Measurements from ENCODE around the gene NSG2.
"Not testable (repeated sequence)": the region's sequence is repeated elsewhere in the genome, so short reads cannot be mapped to it uniquely, and the experiment has no call there.

Gene NSG2

DNA sequence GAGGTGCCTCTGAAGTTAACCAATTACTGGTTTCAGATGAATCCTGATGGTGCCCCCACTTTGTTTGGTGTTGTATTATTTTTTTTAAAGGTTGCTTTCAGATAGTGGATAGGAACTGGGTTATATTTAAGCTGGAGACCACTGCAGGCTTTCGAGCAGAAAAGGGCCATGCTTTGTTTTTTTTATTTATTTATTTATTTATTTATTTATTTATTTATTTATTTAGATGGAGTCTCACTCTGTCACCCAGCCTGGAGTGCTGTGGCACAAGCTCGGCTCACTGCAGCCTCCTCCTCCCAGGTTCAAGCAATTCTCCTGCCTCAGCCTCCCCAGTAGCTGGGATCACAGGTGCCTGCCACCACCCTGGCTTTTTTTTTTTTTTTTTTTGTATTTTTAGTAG lies 57.1 kb downstream of the NSG2 start:
- DNase-seq (ENCODE audit: low spot score), result not testable (repeated sequence)

- no peak for DNase-seq (ENCODE audit: low spot score)
These were observed 61.6 kb downstream of the NSG2 start for GRCh38 chr5:174106997-174107655.

DNA sequence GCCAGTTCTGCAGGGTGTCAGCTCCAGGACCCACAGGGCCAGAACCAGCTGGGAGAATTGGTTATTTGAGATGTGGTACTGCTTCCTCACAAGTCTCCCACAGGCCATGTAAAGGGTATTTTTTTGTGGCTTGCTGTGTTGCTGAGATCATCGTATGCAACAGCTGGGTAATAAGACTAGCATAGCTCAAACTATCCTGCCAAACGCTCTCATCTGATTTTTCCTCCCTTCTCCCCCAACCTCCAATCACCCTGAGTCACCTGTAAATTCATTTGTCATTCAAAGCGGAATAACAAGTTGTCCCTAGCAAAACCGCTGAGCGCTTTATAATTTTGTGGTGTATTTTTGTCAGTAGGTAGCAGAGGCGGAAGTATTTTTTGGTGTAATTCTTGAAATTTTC lies 63.2 kb downstream of the NSG2 start:
- DNase-seq (ENCODE audit: low spot score), result no peak

- DNase-seq (ENCODE audit: low spot score), result no peak
These were observed 64.3 kb downstream of the NSG2 start for GRCh38 chr5:174109698-174110260.

DNA sequence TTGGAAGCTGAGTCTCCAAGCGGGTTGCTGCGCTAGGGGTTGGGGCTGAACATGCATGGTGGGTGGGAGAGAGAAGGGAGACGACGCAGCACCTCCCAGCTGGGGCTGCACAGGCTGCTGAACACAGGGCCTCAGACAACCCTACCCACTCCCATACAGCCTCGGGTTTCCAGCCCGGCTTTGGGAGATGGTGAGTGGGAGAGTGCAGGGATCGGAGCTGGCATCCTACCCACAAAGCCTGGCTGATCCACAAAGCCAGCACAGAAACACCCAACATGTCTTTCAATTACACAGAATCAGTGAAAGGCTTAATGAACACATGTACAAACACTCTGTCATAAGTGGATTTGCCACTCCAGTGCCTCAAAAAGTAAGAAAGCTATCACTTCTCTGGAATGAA lies 64.8 kb downstream of the NSG2 start:
- no peak for DNase-seq (ENCODE audit: low spot score)

DNA sequence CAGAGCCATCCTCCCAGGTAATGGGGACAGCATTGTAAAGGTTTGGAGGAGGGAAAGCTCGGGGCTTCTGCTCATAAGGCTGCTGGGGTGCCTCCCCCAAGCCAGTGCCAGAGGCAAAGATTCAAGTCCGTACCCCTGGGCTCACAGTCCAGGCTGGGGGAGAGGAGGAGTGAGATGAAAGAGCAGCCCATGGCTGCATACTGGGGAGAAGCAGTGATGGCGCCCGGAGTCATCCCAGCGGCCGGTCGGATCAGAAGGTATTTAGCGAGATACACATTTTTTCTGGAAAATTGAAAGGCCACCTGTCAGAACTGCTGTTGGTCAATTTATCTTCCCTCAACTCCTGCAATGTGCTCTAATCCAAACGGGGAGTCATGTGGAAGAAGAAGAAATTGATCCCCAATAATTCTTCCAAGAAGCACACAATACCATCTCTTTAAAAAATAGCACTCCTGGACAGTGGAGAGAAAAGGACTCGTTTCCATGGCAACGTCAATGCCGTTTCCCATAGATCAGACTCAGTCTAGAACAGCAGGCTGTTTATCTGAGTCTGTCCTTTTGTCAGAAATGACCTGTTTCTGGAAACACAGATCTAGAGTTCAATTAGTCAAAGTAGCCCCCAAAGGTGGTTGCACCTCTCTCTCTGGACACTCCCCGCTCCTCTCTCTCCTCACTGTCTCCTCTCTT lies 65.9 kb downstream of the NSG2 start:
- no peak for DNase-seq (ENCODE audit: low spot score)

GRCh38 chr5:174115226-174115625 lies 69.7 kb downstream of the NSG2 start:
- no peak for DNase-seq (ENCODE audit: low spot score)

- DNase-seq (ENCODE audit: low spot score), result no peak
These were observed 73.4 kb downstream of the NSG2 start for GRCh38 chr5:174118823-174119467.

DNA sequence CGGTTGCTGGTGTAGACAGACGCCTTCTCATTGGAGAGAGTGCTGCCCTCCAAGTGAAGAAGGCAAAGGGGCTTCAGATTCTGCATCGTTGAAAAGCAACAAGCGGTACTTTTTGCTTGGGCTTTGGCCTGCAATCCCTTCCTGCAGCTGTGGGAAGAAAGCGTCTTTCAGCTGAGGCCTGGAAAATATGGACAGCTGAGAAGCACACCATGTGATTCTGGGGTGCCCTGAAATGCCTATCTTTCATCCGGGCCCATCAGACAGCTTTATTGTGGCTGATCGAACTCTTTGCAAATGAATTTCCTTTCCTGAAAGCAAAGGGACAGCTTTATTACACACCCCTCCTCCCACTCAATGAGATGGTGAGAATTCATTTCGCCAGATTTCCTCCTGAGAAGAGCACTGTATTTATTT lies 74.0 kb downstream of the NSG2 start:
- no peak for DNase-seq (ENCODE audit: low spot score)

DNA sequence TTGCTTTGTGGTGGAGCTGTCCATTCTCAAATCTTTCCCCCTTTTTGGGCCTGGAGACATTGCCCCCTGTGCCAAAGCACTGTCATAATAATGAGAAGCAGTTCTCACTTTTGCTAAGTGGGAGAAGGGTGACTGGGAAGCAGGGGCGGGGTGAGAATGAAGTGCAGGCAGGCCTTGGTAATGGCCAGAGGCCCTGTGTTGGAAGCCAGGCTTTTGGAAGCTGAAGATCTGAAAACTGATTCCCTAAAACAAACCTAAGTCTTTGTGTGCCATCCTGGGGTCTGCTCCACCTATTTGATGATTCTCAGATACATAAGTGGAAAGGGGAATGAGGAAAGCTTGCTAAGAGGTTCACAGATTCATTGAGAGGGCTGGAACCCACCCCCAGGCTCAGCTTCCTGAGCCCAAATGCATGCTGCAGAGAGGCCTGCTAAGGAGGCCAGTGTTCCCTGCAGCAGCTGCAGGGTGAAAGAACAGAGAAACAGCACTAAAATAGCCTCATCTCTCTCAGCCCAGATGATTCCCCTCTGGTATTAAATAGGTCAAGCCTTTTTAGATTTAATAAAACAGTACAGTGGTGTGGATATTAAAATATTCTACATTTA lies 75.0 kb downstream of the NSG2 start:
- no peak for DNase-seq (ENCODE audit: low spot score)

DNA sequence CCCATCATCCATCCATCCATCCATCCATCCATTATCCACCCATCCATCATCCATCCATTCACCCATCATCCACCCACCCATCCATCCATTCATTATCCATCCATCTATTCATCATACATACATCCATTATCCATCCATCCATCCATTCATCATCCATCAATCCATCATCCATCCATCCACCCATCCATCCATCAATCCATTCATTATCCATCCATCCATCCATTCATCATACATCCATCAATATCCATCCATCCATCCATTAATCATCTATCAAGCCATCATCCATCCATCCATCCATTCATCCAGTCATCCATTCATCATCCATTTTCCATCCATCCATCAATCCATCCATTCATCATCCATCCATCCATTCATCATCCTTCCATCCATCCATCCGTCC lies 89.0 kb downstream of the NSG2 start:
- no peak for DNase-seq (ENCODE audit: low spot score)

- no peak for DNase-seq (ENCODE audit: low spot score)
These were observed 94.1 kb downstream of the NSG2 start for GRCh38 chr5:174139623-174140022.

DNA sequence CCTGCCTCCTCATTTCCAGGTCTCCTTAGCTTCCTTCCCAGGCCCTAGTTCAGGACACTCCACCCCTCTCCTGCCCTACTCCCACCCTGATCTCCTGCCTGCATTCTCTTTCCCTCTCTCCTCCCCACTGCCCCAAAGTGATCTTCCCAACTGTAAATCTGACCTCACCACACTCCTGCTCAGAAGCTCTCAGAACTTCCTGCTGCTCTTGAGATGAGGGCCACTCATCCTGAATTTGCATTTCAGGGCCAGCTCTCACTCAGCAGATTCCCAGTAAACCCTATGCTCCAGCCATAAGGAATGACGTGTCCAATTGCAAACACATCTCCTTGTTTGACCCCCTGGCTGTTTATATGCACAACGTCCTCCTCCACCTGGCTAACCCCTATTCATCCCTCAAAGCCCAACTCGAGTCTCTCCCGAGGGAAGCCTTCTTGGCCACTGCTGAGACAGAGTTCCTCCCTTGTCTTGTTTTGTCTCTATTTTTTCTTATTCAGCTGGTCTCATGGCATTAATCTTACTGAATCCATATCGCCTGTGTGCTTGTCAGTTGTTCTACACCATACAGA lies 95.0 kb downstream of the NSG2 start:
- no peak for DNase-seq (ENCODE audit: low spot score)

DNA sequence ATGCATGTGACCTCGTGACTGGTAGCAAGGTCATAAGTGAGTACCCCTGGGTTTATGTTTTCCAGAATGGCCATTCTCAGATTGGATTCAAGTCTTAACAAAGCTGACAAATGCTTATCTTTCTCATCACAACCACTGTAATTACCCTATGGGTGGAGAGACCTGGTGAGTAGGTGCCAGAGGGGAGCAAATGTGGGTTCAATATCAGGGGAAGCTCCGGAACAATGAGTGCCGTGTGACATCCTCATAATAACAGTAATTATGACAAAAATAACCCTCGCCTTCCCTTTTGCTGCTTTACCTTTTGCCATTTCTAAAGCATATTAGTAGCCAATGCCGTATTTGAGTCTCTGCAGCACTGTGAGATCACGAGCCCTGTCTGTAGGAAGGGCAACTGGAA lies 95.9 kb downstream of the NSG2 start:
- DNase-seq (ENCODE audit: low spot score), result no peak

- no peak for DNase-seq (ENCODE audit: low spot score)
These were observed 99.6 kb downstream of the NSG2 start for GRCh38 chr5:174145091-174145490.

- DNase-seq (ENCODE audit: low spot score), result no peak
These were observed 100.3 kb downstream of the NSG2 start for GRCh38 chr5:174145821-174146220.

DNA sequence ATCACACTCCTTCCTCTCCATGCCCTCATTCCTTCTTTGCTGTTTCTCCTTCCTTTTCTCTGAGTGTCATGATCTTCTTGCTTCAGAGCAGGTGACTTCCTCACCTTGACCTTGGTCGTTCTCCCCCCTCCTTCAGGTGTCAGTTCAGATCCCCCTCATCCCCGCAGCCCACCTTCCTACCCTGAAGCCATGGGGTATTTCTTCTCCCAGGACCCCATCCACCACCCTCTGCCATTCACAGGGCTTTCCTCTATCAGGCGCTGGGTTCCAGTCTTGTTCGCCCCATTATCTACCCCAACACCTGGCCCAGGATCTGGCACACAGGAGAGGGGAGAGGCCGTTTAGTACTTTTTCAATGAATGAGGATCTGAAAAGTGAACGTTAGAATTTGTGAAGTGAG lies 101.0 kb downstream of the NSG2 start:
- no peak for DNase-seq (ENCODE audit: low spot score)

- DNase-seq (ENCODE audit: low spot score), result not testable (repeated sequence)
These were observed 101.5 kb downstream of the NSG2 start for GRCh38 chr5:174147012-174147411.

DNA sequence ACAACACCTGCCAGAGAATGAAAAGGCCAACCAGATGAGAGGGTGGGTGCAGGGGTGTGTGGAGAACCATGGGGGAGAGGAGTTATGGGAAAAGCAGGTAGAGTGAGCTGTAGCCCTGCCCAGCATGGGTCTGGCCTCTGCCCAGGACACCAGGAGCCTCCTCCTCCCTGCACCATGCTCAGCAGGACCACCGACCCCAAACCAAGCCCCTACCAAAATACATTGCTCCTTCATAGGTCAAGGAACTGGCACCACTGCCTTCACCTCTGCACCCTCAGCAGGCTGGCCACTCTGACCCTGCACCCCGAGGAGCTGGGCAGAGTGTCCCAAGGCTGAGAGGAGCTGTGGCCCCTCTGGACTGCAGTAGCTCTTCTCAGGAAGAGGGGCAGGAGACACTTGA lies 102.0 kb downstream of the NSG2 start:
- DNase-seq (ENCODE audit: low spot score), result no peak

DNA sequence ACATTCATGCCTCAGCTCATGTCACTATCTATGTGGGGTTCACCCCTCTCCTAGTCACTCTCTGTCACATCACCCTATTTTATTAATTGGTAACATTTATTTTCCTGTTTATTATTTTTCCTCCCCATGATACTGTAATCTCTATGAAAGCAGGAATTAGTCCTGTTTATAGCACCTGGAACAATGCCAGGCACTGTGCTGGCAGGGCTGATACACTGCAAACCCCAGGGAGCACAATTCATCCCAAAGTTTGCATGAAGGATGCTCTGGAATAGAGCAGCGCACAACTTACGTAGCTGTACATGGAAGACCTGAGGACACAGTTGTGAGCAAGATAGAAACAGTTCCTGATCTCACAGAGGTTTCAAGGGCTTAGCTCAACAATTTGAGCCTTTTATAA lies 103.2 kb downstream of the NSG2 start:
- DNase-seq (ENCODE audit: low spot score), result no peak

DNA sequence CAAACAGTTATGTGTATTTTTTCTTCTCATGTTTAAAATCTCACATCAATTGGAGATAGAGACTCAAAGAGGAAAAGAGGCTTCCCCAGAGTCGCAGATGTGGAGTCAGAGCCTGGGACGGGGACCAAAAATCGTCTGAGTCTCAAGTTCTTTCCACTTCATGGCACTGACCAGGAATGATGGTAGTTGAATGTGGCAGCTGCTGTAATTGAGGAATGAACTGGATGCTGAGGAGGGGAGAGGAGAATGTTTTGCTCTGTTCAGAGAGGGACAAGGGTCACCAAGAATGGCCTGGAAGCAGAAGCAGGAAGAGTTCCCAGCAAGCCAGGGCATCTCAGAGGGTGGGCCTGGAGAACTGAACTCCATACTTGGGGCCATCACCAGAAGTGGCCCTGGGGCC lies 103.9 kb downstream of the NSG2 start:
- DNase-seq (ENCODE audit: low spot score), result no peak

- no peak for DNase-seq (ENCODE audit: low spot score)
These were observed 104.5 kb downstream of the NSG2 start for GRCh38 chr5:174149989-174150388.
